HPDE6-E6E7 (cell line): ENCODE measurements around the gene C14orf39.

Experiments
- DNase-seq: peaks from one replicate; pipeline ENCODE4 v3.0.0; 2011; ENCODE audit warnings: missing footprints; ENCODE audit errors: extremely low spot score

Gene C14orf39, protein sequence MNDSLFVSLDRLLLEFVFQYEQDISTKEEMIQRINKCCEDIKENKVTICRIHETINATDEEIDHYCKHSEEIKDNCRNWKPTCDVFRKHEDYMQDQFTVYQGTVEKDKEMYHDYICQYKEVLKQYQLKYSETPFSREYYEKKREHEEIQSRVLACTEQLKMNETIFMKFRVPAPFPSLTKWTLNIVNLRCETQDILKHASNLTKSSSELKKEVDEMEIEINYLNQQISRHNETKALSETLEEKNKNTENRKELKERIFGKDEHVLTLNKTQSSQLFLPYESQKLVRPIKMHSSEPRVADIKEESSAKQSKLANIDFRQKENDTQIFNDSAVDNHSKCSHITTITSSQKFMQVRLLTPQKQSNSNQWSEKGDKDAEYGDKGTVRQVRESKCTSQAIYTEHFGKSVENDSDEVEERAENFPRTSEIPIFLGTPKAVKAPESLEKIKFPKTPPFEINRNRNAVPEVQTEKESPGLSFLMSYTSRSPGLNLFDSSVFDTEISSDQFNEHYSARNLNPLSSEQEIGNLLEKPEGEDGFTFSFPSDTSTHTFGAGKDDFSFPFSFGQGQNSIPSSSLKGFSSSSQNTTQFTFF

DNA sequence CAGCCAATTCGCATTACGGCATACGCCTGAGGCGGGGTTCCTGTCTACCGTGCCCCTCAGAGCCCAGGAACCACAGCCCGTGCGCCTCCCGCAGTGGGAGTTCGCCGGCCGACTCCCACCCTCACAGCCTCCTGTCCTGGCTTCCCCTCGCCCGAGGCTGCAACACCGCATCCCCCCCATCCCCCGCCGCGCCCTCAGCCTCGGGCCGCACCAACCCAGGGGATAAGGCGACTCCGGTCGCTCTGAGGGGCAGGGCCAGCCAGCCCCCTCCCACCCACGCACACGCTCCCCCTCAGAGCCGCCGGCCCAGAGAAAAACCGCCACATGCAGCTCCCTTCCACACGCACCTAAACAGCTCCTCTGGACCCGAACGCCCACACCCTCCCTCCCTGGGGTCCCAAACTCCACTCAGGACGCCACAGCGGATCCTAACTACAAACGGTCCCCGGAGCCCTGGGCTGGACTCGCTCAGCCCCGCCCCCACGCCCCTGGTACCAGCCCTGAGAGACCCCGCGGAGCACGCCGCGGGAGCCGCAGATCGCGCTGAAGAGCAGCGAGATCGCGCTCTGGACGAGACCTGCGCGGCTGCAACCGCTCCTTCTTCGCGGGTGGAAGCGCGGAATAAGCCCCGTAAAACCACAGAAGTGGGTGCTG is at the start of gene C14orf39:
C14orf39 (minus strand) TSS at position 466 of the 654 bp plus-strand sequence. CDS start 985 bp downstream, outside the sequence.
- DNase-seq: peak; percentile 36

DNA sequence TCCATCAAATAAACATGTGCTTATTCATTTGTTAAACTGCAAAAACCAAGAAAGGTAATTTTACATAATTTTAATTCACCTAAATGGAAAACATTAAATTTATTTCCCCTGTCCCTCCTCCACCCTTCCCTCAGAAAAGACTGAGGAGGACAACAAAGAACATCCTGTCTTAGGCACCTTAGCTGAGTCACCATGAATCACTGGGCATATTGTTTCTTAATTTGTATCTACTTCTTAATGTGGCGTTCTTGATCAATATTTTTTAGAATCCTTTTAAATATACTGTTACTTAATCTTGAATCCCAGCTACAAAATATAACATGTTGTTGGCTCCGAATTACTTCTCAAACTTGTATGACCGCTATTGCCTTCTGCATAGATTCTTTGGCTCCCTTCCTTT is 46.6 kb upstream of the C14orf39 start:
- DNase-seq: peak; percentile 56

DNA sequence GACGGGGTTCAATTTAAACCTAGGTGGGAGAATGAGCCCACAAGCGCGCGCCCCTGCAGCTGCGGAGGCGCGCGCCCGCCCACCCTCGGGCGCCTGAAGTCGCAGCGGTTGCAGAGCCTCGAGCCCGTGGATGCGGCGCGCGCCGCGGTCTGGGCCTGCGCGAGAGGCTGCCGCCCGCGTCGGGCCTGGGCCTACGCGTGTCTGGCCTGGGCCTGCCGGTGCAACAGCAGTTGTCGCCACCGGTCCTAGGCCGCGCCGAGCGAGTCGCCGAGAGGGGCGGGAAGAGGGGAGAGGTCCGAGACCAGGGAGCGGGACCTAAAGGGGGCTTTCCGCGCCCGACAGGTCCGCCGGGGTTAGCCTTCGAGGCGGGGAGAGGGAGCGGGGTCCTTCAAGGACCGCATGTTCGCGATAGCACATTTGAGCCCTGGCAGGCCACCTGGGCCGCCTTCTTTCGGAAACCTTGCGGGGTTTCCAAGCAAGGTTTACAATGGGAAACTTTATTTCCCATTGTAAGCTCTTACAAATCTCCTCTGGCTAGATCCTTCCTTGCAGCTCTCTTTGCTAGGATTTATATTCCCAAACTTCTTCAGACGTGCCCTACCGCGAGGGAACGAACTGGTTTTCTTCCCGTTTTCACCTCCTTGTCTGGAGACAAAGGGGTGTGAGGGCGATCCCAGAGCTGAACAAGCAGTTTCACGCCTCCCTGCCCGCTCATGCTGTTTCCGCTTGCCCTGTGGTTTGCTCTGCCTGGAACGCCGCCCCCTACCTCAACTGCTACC is 29.8 kb upstream of the C14orf39 start:
- no peak for DNase-seq

DNA sequence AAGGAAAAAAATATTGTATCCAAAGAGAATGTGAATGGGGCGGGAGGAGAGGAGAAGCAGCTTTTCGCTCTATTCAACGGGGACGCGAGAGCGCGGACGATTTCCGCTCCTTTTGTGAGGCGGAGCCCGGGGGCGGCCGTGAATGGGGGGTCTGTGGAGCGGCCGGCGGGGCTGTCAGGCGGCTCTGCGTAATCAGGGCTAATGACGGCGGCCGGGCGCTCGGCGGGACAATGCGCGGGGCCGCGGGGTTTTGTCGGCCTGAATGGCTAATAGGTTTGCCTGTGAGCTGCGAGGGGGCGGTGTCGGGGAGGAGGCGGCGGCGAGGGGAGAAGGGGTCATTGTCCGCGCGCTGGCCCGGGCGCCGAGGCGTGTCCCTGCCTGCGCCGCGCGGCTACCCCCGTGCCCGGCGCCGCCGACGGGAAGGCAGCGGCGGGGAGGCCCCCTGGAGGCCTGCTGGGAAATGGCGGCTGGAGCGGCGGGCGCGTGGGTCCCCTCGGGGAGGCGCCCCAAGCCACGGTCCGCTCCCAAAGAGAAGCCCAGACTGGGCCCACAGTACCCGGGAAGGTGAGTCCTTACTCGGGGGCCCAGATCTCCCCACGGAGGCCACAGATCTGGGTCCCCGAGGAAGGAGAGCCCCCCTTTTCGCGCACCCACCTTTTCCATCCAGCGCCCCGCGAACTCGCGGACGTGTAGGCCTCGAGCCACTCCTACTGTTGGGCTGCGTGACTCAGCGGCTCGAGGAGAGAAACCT is 29.1 kb upstream of the C14orf39 start:
- no peak for DNase-seq

DNA sequence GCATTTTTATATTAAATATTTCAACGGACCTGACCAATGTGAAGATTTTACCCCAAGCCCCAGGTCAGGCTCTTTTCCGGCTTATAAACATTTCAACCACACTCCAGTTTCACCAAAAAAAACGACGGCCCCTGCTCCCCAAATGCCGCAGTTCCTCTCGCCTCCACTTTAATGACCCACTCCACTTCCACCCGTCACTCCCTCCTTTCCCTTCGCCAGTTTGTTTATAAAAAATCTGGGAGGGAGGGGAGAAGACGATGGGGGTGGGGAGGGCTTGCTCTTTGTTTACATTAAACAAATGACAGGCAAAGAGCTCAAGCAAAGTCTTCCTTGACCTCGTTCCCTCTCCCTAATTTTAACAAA is 28.5 kb upstream of the C14orf39 start:
- DNase-seq: no peak

DNA sequence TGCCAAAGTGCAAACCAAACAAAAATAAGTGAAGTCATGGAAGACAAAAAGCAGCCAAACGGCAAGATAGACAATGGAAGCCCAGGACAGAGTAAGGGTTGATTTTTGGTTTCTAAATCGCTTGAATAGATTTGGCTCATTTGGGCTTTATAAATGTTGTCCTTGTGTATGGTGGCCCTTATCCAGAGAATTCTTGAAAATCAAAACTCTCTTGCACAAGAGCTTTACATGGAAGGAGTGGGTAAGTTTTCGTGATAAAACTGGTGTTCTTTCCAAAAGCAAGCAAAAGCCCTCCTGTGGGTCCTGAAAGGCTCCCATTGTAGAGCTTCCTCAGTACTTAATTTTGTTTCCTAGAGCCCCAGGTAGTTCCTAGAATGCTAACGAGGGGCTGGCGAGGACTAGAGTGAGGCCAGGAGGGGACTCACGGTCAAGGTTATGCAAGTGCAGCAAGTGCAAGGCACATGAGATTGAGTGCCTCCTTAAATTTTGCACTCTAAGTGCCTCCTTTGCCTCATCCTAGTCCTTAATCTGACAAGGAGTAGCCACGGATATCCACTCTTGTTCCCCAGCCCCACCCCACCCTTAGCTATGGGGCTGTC is 27.2 kb upstream of the C14orf39 start:
- no peak for DNase-seq

DNA sequence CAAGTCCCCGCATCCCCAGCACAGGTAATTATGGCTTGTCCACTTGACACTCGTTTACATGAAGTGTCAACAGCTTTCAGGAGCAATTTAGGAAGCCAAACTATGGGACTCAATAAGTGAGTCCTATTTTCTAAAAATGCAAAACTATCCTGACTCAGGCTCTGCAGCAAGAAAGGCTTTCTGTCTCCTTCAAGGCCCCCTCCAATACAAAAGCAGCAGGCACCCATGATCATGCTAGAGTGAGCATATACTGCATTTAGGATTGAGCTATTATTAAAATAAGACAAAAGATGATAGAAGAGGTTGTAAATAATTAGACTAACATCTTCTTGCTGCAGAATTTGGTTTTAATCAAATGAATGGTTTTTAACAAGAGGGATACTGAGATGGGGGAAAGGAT is 26.3 kb upstream of the C14orf39 start:
- no peak for DNase-seq

DNA sequence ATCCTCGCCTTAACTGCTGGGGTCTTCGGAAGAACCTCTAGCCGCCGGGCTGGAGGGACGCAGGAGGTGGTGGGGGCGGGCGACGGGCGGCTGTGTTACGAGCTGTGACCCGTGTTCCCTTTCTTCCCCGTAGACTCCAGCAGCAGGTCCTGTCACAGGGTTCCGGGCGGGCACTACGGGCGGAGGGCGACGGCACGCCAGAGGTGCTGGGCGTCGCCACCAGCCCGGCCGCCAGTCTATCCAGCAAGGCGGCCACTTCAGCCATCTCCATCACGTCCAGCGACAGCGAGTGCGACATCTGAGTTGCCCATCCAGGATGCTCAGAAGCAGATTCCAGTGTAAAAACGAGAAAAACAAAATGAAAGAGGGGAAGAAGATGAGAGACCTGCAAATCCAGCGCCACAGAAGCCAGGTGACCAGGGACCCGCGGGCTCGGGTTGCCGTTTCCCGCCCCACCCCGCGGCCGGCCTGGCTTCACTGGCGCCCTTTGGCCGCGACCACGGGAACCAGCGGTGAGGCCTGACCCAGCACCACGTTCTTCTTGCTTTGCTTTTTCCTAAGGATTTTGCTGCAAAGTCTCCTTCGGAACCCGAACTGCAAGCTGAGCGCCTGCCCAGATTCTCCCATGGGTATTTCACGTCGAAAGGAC is 25.2 kb upstream of the C14orf39 start:
- DNase-seq: no peak

DNA sequence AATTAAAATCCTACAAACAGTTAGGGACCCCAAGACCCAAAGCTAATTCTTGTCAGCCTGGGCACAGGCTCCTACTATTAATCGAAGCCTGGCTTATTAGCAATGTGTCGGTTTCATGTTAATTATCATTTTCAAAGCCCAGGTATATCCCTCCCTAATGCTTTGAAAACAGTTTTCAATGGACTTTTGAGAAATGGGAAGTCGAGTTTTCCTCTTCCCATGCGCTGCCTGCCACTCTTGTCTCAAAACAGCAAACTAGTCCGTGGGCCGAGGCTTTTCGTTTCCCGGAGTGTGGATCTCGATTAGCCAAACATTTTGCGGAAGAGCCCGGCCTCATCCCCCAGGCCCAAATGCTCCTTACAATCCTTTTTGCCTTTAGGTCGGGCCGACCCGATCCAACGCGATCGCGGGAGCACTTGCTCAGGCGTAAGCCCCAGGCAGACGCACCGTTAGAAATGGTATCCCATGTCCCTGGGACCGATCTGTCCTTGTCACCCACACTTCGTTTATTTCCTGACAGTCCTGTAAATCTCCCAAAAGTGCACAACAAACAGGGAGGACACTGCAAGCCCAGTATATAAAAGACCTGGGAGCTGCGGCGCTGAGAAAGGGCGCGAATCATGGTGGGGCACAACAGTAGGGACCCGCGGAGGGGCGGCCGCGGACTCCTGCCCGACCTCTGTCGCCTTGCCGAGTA is 24.5 kb upstream of the C14orf39 start:
- no peak for DNase-seq

DNA sequence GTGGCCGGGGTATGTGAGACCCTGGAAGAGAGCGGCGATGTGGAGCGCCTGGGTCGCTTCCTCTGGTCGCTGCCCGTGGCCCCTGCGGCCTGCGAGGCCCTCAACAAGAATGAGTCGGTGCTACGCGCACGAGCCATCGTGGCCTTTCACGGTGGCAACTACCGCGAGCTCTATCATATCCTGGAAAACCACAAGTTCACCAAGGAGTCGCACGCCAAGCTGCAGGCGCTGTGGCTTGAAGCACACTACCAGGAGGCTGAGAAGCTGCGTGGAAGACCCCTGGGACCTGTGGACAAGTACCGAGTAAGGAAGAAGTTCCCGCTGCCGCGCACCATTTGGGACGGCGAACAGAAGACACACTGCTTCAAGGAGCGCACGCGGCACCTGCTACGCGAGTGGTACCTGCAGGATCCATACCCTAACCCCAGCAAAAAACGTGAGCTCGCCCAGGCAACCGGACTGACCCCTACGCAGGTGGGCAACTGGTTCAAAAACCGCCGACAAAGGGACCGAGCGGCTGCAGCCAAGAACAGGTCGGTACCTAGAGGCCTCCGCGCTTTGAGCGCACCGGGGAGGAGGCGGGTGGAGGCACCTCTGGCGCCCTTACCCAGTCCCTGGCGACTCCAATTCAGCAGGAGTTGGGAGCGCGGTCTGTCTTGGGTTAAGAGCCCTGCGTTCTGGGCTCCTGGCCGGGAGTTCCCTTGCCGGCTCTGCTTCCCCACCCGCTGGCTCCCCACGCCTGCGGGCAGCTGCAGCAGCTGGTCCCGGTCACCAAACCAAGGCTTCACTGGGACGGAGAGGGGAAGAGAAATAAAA is 23.8 kb upstream of the C14orf39 start:
- no peak for DNase-seq

DNA sequence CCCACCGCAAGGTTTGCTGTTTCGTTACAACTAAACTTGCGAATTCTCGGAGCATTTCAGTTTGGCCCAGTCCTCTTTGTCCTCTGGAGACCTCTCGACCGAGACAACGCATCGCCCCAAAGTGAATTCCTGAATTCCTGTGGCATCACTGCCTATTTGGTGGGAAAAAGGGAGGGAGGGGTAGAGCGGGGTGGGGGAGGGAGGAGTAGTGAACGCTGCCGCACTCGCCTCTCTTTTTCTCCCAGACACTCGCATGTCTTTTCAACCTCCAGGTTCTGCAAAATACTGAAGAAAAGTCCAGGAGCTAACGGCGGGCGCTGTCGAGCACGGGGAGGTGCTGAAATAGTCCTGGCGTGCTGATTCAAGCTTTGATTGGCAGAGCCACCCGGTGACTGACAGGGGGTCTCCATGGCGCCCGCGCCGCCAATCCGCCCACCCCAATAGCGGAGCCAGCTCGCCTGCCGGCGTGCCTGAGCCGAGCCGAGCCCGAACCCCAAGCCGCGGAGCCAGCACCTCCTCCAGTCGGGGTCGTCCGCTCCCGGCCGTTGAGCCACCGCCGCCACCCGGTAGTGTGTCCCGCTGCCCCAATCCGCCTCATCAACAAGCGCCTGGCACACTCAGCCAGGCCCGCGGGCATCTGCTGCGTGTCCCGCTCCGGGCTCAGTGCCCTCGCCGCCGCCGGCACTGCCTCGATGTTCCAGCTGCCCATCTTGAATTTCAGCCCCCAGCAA is 23.0 kb upstream of the C14orf39 start, which contains the start of gene SIX6:
SIX6 (plus strand) TSS at position 440 of the 731 bp plus-strand sequence; CDS start at position 693, 253 bp downstream.
- no peak for DNase-seq

DNA sequence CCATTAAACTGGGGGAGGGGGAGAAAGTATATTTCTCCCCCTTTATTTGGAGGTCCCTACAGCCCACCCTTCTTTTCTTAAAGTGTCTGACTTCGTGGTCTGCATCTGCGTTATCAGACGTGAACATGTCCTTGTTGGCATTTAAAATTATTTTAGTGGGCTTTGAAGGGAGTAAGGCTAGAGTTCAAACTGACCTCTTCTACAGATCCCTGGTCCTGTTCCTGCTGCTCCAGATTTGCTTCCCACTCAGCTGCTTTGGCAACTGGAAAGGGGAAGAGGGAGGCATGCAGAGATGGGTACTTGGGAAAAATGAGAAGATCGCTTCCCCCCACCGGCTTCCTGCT is 22.5 kb upstream of the C14orf39 start:
- DNase-seq: no peak

DNA sequence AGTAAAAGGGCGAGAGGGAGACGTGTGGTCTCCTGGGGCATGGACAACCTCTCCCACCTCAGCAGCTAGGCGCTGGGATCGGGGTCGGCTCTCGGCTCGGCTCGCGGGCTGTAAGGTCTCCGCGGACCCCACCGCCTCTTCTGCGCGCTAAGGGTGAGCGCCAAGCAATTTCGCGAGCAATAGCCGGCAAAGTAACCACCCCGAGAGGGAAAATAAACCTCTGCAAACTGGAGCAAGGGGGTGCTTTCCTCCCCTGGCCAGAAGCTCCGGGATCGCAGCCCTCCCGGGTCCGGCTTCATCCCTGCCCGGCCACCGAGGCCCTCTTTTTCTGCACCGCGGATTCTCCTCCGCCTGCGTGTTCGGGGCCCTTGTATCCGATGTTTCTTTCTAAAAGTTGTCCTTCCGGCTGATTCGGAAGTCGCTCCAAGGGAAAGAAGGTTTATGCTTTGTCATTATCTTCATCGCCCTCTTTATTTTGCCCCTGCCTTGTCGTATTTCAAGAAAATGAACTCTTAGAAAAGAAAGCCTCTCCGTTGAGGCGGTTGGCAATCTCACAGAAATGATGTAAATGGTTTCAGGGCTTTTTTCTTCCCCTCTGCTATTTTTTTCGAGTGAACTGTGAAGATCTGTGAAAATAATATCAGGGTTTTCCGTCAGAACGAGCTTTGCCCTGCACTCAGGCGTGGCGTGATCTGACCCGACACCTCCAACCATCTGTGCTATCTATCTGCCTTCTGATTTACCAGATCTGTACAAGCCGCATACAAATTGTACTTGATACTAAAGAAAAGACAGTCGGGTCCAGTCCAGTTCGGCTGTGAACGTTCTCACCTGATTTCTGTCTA is 21.3 kb upstream of the C14orf39 start:
- DNase-seq: no peak

DNA sequence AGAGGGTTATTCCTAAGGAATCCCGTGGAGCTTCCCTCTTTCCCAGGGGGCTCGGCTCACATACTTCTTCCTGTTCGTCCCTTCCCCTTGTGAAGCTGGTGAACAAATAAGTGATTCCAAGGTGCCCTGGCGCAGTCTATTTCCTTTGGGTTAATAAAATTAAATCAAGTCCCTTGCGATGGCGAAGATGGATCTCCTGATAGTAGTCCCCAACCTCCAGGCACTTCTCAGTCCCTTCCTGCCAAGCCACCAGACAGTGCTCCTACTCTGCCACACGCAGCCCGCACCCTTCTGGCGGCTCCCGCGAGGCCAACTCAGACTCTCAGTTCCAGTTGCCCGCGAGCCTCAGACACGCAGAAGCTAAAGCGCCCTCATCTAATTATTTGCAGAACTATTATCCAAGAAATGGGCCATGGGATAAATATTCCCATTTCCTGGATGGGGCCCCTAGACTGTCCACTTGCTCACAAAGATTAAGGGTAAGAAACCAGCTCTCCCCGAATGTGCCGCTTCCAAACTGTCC is 20.7 kb upstream of the C14orf39 start:
- DNase-seq: no peak

DNA sequence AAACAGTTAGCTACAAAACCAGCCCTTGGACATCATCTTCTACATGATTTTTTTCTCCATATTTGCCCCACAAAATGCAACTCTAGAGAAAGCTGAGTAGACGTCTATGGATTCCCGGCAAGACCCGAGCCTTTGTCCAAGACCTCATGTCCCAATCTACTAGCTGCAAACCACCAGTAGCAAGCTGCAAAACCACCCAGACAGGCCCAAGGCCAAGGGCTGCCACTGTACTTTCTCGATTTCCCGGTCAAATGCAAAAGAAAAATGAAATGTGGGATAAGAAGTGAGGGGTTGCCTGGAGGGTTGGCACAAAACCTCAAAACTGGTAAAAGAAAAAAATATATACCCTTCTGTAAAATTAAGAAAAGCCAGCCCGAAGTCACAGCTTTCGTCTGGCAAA is 20.1 kb upstream of the C14orf39 start:
- DNase-seq: no peak

DNA sequence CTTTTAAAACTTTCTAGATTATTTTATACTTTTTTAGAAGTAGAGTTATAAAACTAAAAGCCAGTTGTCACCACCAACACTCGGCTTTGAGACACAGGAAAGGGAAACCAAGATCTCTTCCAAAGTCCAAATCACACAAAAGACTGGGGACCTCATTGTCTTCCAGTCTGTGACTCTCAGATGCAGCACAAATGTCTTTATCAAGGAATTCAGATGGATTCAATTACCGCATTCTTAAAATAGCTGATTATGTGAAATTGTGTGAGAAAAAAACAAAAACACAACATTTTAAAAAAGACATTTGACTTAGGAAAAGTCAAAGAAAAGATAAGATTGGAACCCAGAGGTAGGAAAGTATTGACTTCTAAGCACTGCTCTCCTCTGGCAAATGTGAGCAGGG is 19.6 kb upstream of the C14orf39 start:
- DNase-seq: no peak

DNA sequence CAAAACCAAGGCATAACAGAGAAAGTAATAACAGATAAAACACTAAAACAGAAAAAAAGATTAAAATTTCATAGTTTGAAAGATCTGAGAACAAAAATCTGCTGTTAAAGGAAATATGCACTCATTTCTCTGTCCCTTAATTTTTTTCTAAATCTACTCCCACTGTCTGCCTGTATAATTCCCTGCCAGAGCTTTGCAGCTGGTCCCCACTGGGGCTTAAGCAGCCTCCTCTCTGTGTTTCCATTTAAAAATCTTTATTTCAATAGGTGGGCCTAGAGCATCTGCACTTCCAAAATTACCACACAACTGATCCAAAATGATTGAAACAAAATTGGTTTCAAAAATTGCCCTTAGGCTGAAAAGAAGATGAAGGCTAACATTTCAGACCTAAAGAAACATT is 16.7 kb upstream of the C14orf39 start:
- DNase-seq: no peak
